PFSK-1 (cell line): ENCODE measurements around the gene PCP4.

ENCODE experiments used
- FOXP2 ChIP-seq: optimal IDR thresholded peaks from 2 replicates; pipeline ENCODE3; 2011; ENCODE audit warnings: borderline replicate concordance, control low read depth, inconsistent platforms; ENCODE audit not compliant: insufficient read depth; ENCODE audit errors: extremely low read length, extremely low read depth
- POLR2AphosphoS5 ChIP-seq: IDR thresholded peaks from 2 replicates; pipeline ENCODE4 v1.6.1; 2012; ENCODE audit warnings: low read depth, mild to moderate bottlenecking, control low read depth, low read length, moderate library complexity
- SIN3A ChIP-seq: IDR thresholded peaks from 2 replicates; pipeline ENCODE4 v1.6.1; 2012; ENCODE audit warnings: mild to moderate bottlenecking, low read length, moderate library complexity, borderline replicate concordance; ENCODE audit not compliant: insufficient read depth
- TAF1 ChIP-seq: IDR thresholded peaks from 2 replicates; pipeline ENCODE4 v1.6.1; 2012; ENCODE audit warnings: low read length, control low read depth, borderline replicate concordance; ENCODE audit not compliant: insufficient read depth
- TF ChIP-seq, protein P1 (sequence below), 2 experiments: IDR thresholded peaks; 2 replicates each; pipeline versions ENCODE4 v1.6.1 to v1.8.0; 2011 to 2012; ENCODE audit warnings: low read depth in 2 of 2, low read length in 2 of 2, control low read depth in 1 of 2, inconsistent platforms in 1 of 2, mild to moderate bottlenecking in 1 of 2, moderate library complexity in 1 of 2; ENCODE audit not compliant: insufficient read depth in 1 of 2

DNA sequence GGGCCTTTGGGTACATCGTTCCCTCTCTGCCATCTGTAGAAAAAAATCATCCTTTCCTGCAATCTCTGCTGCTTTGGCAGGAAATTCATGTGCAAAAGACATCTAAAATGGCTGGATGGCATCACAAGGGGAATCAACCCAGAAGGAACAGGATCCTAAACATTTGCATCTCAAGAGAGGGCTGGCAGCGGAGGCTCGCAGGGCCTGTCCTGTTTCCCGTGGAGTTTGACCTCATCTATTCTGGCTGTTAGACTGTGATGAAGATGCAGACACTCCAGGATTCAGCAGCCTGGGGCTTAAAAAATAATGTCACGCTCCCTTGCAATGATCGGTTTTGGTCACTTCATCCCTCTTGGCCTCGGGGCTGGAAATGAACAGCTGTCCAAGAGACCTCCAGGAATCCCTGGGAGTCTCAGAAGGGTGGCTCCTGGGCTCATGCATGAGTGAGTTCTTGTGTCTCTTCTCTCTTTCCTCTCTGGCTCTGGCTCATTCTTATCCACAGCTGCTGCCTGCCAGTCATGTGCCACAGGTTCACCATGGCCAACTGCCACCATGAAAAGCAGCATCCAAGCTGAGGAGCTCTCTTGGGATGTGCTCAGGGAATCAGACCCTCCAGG is 16.1 kb upstream of the PCP4 start:
- TF ChIP-seq SIN3A (no peak), FOXP2 (no peak), POLR2AphosphoS5 (no peak), TAF1 (no peak)
- TF ChIP-seq, protein P1, sequence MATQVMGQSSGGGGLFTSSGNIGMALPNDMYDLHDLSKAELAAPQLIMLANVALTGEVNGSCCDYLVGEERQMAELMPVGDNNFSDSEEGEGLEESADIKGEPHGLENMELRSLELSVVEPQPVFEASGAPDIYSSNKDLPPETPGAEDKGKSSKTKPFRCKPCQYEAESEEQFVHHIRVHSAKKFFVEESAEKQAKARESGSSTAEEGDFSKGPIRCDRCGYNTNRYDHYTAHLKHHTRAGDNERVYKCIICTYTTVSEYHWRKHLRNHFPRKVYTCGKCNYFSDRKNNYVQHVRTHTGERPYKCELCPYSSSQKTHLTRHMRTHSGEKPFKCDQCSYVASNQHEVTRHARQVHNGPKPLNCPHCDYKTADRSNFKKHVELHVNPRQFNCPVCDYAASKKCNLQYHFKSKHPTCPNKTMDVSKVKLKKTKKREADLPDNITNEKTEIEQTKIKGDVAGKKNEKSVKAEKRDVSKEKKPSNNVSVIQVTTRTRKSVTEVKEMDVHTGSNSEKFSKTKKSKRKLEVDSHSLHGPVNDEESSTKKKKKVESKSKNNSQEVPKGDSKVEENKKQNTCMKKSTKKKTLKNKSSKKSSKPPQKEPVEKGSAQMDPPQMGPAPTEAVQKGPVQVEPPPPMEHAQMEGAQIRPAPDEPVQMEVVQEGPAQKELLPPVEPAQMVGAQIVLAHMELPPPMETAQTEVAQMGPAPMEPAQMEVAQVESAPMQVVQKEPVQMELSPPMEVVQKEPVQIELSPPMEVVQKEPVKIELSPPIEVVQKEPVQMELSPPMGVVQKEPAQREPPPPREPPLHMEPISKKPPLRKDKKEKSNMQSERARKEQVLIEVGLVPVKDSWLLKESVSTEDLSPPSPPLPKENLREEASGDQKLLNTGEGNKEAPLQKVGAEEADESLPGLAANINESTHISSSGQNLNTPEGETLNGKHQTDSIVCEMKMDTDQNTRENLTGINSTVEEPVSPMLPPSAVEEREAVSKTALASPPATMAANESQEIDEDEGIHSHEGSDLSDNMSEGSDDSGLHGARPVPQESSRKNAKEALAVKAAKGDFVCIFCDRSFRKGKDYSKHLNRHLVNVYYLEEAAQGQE (IDR thresholded peaks at IDR 0.05; ENCODE audit: insufficient read depth in 1 of 2, low read depth in 2 of 2, low read length in 2 of 2), result no peak
